Measurements from ENCODE around the gene TSPAN18.
"Not testable (repeated sequence)": the region's sequence is repeated elsewhere in the genome, so short reads cannot be mapped to it uniquely, and the experiment has no call there.

Gene TSPAN18

GRCh38 chr11:44853666-44854065 is 126.9 kb downstream of the TSPAN18 start:
- DNase-seq, result no peak

- no peak for DNase-seq
Measured at GRCh38 chr11:44854086-44854485, 127.3 kb downstream of the TSPAN18 start.

DNA sequence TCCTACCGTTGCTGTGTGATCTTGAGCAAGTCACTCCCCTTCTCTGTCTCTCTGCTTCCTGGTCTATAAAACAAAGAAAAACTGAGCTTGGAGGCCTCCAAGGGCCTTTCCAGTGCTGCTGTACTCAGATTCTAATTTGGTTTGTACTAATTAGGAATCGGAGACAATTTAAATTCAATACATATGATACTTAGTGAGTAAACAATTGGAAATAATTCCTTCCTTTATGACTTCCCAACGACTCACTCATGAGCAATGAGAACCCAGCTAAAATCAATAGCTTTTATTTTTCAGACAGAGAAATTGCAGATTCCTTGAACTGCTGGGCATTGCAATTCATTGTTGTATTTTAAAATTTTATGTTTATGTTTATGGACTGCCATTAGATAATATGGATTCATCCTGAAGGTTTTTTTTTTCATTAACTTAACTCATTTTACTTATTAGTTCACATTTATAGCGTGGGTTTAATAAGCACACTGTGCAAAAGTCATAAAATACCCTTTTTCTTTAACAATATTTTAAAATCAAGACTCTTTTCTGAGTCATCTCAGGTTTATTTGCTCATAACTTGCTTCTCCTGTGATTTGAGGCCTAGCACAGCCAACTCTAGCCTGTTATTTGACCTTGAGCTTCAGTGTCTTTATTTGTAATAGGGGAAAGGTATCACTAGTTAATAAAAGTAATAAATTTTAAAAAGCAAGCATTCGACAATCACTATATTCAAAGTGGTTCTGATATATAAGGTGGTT is 128.2 kb downstream of the TSPAN18 start:
- DNase-seq, result no peak

- no peak for DNase-seq
Measured at GRCh38 chr11:44855493-44855849, 128.7 kb downstream of the TSPAN18 start.

DNA sequence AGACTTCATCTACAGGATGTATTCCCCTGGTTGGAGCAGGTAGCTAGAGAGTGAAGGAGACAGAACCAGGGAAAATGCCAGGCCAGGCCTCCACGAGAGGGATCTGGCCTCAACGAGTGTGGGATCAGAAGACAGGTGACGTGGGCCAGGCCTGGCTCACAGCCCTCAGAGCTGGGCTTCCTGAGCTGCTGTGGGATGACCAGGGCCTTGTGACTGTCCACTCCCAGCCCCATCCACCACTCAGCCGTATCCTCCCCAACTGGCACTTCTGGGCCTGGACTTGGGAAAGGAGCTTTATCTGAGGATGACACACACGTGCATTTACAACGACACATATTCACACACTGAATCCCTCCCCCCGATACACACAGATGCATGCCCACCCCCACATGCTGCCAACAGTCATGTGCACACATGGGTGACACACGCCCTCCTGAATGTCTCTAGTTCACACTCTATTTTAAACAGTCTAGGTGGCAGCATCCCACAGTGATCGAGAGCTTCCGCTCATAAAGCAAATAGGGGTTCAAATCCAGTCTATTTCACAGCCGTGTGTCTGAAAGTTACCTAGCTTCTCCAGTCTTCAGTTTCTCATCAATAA is 130.8 kb downstream of the TSPAN18 start:
- DNase-seq, result no peak

DNA sequence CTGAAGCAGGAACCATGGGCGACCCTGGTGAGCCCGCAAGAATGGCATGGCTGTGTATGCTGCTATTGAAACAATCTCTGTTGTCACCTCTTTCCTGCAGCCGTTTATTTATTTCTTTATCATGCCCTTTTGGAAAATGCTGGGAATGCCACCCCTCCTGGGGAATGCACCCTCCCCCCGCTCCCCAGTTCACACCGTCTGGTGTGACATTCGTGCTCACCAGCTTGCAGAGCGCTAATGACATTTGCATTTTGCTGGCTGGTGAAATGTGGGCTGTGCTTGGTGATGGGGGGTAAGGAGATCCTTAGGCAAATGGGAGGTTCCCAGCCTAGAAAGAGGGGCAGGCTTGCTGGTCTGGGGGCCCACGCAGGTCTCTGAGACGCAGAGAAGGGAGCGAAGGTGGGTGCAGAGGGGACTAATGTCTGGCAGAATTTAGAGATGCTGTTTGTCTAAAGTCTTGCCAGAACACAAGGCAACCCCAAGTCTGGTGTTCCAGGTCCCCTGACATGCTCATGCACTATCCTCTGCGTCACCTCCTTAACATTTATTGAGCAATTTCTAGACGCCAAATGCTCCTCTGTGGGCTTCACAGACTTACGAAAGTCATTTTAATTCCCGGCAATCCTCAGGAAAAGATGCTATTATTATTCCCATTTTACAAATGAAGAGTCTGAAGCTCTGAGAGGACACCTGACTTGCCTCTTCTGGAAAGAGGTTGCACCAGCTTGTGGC is 132.2 kb downstream of the TSPAN18 start:
- no peak for DNase-seq

- DNase-seq, result no peak
Measured at GRCh38 chr11:44859528-44859925, 132.8 kb downstream of the TSPAN18 start.

DNA sequence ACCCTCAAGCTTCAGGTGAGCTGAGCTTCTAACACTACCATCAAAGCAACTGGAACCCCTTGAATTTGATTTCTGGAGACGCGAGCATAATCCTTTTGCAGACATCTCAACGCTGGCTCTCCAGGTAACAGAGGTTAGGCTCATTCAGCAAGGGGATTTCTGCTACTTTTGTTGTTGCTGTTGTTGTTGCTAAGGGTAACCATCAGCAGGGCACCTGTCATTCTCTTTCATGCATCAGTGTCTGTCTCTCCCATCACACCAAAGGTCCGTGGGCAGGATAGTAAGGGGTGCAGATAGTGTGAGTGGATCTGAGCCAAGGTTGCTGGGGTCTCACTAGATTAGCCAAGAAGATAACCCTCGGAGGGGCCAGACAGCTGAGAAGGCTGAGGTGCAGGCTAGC is 133.6 kb downstream of the TSPAN18 start:
- no peak for DNase-seq

DNA sequence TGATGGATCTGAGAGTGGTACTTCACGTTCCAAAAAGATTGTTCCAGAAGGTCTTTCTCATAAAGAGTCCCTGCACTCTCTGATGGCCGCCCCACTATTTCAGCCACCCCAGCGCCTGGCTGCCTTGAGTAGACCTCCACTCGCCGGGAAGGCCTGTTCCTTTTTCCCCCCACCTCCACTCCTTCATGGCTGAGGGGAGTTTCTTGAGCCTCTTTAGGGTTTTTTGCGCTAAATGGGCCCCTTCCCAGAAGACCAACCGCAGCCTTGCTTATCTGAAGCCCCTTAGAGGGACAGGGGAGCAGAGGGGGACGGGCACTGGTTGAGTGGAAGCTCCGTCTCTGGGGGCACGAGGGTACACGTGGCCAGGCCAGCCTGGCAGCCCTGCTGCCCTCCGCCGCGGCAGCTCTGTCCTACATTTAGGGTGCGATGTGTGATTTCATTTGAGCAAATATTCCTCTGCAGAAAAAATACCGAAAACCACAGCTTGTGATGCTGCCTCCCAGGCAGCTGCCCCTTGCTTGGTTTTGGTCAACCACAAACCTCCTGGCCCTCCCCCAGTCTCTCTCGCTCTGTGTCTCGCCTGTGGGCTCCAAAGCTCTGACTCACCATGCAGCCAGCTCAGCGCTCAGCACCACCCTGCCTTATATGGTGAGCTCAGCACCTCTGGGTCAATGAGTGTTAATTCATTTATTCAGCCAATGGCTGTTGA is 135.2 kb downstream of the TSPAN18 start:
- DNase-seq, result no peak

- DNase-seq, result no peak
Measured at GRCh38 chr11:44862558-44863101, 135.9 kb downstream of the TSPAN18 start.

DNA sequence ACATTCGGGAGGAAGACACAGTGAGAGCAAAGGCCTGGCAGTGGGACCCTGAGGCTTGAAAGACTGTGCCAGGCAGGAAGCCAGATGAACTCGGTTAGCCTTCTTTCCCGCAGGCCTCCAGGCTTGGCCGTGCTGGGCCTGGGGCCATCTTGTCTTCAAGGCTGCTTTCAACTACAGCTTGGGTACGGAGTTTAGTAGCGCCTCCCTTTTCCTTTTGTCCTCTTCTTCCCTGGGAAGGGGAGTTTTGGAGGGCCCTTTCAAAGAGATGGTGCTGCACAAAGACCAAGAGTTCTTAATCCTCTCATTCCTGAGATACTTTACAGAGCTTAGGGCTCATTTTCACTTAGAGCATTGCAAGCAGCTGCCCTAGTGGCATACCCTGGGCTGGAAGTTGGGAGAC is 136.5 kb downstream of the TSPAN18 start:
- DNase-seq, result no peak

GRCh38 chr11:44865866-44866272 is 139.1 kb downstream of the TSPAN18 start:
- no peak for DNase-seq

GRCh38 chr11:44866286-44866685 is 139.5 kb downstream of the TSPAN18 start:
- no peak for DNase-seq

- no peak for DNase-seq
Measured at GRCh38 chr11:44868021-44868420, 141.3 kb downstream of the TSPAN18 start.

DNA sequence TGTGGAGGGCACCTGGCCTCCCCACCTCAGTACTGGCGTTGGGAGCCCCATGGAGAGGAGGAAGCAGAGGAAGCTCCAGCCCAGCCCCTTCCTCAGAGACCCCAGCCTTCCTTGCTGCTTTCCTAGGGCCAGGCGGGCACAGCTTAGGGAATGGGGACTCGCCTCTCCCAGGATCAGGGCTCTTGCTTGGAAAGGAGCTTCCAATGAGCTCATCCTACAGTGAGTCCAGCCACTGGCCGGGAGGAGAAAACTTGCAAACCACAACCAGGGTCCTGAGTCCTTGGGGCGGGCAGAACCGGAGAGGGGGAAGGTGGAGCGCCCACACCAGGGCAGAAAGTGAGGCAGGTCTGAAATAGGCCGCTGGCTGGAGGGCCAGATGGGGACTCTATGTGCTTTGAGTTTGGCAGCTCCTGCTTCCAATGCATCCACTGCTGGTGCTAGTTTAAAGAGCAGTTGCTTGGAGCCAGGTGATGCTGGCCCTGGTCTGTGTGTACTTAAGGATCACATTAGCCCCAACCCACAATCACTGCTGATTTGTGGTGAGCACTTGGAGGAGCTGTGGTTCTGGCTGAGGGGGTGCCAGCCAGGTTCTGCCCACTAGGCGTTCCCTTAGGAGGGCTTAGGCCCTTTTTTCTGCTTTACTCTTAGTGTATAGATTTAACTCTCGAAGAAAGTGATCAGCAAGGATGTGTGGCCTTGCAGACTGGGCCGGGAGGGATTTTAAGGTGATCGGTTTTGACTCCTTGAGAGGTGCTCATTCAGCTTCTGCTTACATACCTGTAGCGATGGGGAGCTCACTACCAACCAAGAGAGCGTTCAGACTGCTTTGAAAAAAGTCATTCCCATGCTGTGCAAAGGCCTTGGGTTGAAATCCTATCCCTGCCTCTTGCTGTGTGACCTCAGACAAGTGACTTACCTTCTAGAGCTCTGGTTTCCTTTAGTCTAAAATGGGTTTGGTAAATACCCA is 142.0 kb downstream of the TSPAN18 start:
- DNase-seq, result no peak

GRCh38 chr11:44870181-44870580 is 143.4 kb downstream of the TSPAN18 start:
- no peak for DNase-seq

- no peak for DNase-seq
Measured at GRCh38 chr11:44870615-44871176, 143.9 kb downstream of the TSPAN18 start.

GRCh38 chr11:44871682-44872081 is 144.9 kb downstream of the TSPAN18 start:
- not testable (repeated sequence) for DNase-seq

DNA sequence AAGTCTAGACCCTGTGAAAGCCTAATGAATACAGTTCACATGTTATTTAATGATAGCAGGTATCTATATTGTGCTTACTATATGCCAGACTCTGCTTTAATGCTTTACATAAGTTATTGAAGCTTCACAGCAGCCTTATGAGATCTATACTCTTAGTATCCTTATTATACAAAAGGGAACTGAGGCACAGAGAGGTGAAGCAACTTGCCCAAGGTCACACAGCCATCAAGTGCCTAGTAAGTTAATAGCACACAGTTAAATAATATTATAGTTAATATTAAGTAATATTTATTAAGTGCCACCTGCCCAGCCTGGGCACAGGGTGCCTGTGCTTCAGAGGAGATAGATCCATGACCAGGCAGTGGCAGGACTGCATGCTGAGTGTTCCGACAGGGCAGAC is 145.8 kb downstream of the TSPAN18 start:
- no peak for DNase-seq

DNA sequence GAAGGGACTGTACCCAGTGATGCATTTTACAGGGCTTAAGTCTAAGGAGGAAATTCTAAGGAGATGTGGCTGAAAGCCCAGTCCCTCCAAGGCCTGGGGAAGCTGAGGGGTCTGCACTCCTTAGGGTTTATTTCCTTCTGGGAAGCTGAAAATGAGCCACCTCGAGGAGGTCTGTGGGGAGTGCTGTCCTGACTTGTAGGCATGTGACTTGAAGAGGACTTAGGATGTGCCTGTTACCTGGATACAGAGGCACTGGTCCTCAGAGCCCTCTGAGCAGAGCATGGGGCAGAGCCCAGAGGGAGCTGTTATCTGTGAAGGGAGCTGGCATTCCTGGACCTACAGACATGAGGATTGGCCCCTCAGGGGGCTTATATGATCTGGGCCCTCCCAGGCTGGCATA is 146.8 kb downstream of the TSPAN18 start:
- DNase-seq, result no peak

GRCh38 chr11:44874284-44874683 is 147.5 kb downstream of the TSPAN18 start:
- no peak for DNase-seq

- no peak for DNase-seq
Measured at GRCh38 chr11:44875037-44875436, 148.3 kb downstream of the TSPAN18 start.

Measured in NCI-H748 treated with DMSO at 0.1 percent for 48 hours (cell line).